ENCODE results near the gene C16orf92. TPM values are rescaled to one million over a fixed set of nuclear protein-coding genes. Genes with fewer than 3 reads are reported as not detected.

The C16orf92 gene
- total RNA-seq, 4 donors from 2014 or later = not detected

- peaks cover 79 to 100% (median 100%) of the 10 kb centered on the region in 4 donors for H3K36me3 ChIP-seq
- no peak overlapping the region for H3K27ac ChIP-seq (replicated peaks in 1 of 4)
- no peaks in the 10 kb centered on the region for H3K4me1 ChIP-seq
- WGBS = 100% methylated on average over 1 of the region's 20 CpGs
- H3K9me3 ChIP-seq = no peaks in the 10 kb centered on the region
- H3K4me3 ChIP-seq = no peak overlapping the region
- TF ChIP-seq EP300 (IDR thresholded peaks at IDR 0.05) (no peak), CTCF (IDR thresholded peaks at IDR 0.05) (no peak), POLR2AphosphoS5 (IDR thresholded peaks at IDR 0.05) (no peak), POLR2A (IDR thresholded peaks at IDR 0.05; ENCODE audit: low read depth) (no peak)
- DNase-seq (ENCODE audit: extremely low spot score) = no peak
- intact Hi-C loops (cut with DNase I) = no loop called here
- H3K27me3 ChIP-seq = no peaks in the 10 kb centered on the region
Observed at GRCh38 chr16:29986231-29986630, 36.8 kb upstream of the C16orf92 start.

GRCh38 chr16:29986931-29987330 lies 36.1 kb upstream of the C16orf92 start:
- intact Hi-C loops (cut with DNase I) = no loop called here
- 88% methylated on average over 1 of the region's 5 CpGs for WGBS
- TF ChIP-seq POLR2AphosphoS5 (IDR thresholded peaks at IDR 0.05) (no peak), CTCF (IDR thresholded peaks at IDR 0.05) (no peak), EP300 (IDR thresholded peaks at IDR 0.05) (no peak)
- Histone ChIP-seq H3K27me3 (no peaks in the 10 kb centered on the region), H3K36me3 (peaks cover 73 to 100% (median 99%) of the 10 kb centered on the region in 4 donors), H3K27ac (replicated peaks in 1 of 4) (no peak overlapping the region), H3K4me3 (no peak overlapping the region), H3K9me3 (no peaks in the 10 kb centered on the region), H3K4me1 (no peaks in the 10 kb centered on the region)
- DNase-seq (ENCODE audit: extremely low spot score) = no peak

GRCh38 chr16:29987371-29988085 lies 35.5 kb upstream of the C16orf92 start:
- Histone ChIP-seq H3K4me1 (peaks cover 0 to 5% (median 0%) of the 10 kb centered on the region in 4 donors), H3K9me3 (no peaks in the 10 kb centered on the region), H3K27ac (replicated peaks in 1 of 4) (no peak overlapping the region), H3K36me3 (peaks cover 67 to 100% (median 99%) of the 10 kb centered on the region in 4 donors), H3K27me3 (no peaks in the 10 kb centered on the region), H3K4me3 (no peak overlapping the region)
- no peak for DNase-seq (ENCODE audit: extremely low spot score)
- no peak for TF ChIP-seq POLR2AphosphoS5 (IDR thresholded peaks at IDR 0.05)
- no peak for TF ChIP-seq POLR2A (IDR thresholded peaks at IDR 0.05; ENCODE audit: low read depth)
- no peak for TF ChIP-seq CTCF (IDR thresholded peaks at IDR 0.05)
- no peak for TF ChIP-seq EP300 (IDR thresholded peaks at IDR 0.05)
- intact Hi-C loops (cut with DNase I) = no loop called here
- 84% methylated on average over 20 of the region's 35 CpGs for WGBS

GRCh38 chr16:29988346-29989075 lies 34.5 kb upstream of the C16orf92 start:
- Histone ChIP-seq H3K4me3 (no peak overlapping the region), H3K4me1 (peaks cover 0 to 5% (median under 1%) of the 10 kb centered on the region in 4 donors), H3K9me3 (no peaks in the 10 kb centered on the region), H3K27ac (replicated peaks in 1 of 4) (no peak overlapping the region), H3K36me3 (peaks cover 58 to 100% (median 99%) of the 10 kb centered on the region in 4 donors), H3K27me3 (no peaks in the 10 kb centered on the region)
- intact Hi-C loops (cut with DNase I) = no loop called here
- WGBS = 86% methylated on average over 16 of the region's 17 CpGs
- no peak for DNase-seq (ENCODE audit: extremely low spot score)
- TF ChIP-seq POLR2AphosphoS5 (IDR thresholded peaks at IDR 0.05) = no peak
- TF ChIP-seq POLR2A (IDR thresholded peaks at IDR 0.05; ENCODE audit: low read depth) = no peak
- no peak for TF ChIP-seq CTCF (IDR thresholded peaks at IDR 0.05)
- no peak for TF ChIP-seq EP300 (IDR thresholded peaks at IDR 0.05)

Data from esophagus muscularis mucosa (tissue), 4 donors.